Brain microvascular endothelial cell (primary cell): ENCODE data around the gene PTPRD.
"Not testable (repeated sequence)": the region's sequence is repeated elsewhere in the genome, so short reads cannot be mapped to it uniquely, and the experiment has no call there.

Experiments used
- DNase-seq: peaks from one replicate; pipeline ENCODE4 v3.0.0-alpha.2; 2020
- H3K27ac ChIP-seq: fragments of 250-450 bp; sonication (Bioruptor Pico); 2 replicates; pipeline ENCODE4 v1.5.1; 2020; ENCODE audit warnings: mild to moderate bottlenecking, moderate library complexity
- H3K27me3 ChIP-seq: fragments of 250-450 bp; sonication (Bioruptor Pico); replicated peaks from 2 replicates; pipeline ENCODE4 v1.5.1; 2020; ENCODE audit warnings: mild to moderate bottlenecking
- H3K36me3 ChIP-seq: fragments of 250-450 bp; sonication (Bioruptor Pico); replicated peaks from 2 replicates; pipeline ENCODE4 v1.5.1; 2020; ENCODE audit warnings: mild to moderate bottlenecking
- H3K4me3 ChIP-seq: 2 replicates; pipeline ENCODE4 v1.5.1; 2011; ENCODE audit warnings: low read depth, mild to moderate bottlenecking, control low read depth, low read length, moderate library complexity
- in situ Hi-C: cut with HindIII; loops from 2 replicates; pipeline ENCODE4 v1.10.0; 2017; ENCODE audit warnings: low sequenced_read_pairs, low pct_ligation_motif_present
- TF ChIP-seq, protein P1 (sequence below): IDR thresholded peaks from 2 replicates; pipeline ENCODE4 v1.5.1; 2011; ENCODE audit warnings: low read depth, mild to moderate bottlenecking, moderate library complexity, low read length, control low read depth, inconsistent platforms; ENCODE audit errors: missing control alignments

The PTPRD gene

DNA sequence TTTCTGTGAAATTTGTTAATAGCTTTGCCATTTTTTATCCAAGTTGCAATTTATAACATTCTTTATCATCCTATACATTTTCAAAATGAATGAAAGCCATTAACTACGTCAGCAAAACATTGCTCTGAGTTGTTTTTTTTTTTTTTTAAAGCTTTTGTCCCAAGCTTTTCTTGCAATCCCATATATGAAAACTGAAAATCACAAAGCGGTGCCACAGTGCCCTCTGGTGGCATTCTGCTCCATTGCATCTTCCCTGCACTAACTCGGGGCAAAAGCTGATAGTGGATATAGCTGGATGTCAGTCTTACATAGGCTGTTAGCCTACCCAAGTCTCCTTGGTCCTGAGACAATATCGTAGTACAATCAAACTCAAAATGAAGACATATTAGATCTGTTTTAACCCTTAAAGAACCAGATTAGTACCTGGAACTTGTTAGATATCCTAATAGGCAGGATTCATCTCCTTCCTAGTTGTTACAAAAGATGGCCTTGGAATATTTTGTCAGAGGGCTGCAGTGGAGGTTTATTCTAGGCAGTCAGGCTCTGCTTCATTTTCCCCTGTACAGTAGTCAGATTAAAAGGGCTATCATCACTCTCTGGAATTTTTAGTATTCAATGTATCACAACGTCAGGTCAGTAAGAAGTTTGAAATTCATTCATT, 669.9 kb downstream of the PTPRD start:
- DNase-seq = peak; percentile 80
- in situ Hi-C loops = no loop called here
- H3K27me3 ChIP-seq = no peaks in the 10 kb centered on the region
- H3K36me3 ChIP-seq = no peaks in the 10 kb centered on the region
- no peak overlapping the region for H3K4me3 ChIP-seq
- no peak overlapping the region for H3K27ac ChIP-seq
- TF ChIP-seq, protein P1, sequence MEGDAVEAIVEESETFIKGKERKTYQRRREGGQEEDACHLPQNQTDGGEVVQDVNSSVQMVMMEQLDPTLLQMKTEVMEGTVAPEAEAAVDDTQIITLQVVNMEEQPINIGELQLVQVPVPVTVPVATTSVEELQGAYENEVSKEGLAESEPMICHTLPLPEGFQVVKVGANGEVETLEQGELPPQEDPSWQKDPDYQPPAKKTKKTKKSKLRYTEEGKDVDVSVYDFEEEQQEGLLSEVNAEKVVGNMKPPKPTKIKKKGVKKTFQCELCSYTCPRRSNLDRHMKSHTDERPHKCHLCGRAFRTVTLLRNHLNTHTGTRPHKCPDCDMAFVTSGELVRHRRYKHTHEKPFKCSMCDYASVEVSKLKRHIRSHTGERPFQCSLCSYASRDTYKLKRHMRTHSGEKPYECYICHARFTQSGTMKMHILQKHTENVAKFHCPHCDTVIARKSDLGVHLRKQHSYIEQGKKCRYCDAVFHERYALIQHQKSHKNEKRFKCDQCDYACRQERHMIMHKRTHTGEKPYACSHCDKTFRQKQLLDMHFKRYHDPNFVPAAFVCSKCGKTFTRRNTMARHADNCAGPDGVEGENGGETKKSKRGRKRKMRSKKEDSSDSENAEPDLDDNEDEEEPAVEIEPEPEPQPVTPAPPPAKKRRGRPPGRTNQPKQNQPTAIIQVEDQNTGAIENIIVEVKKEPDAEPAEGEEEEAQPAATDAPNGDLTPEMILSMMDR = peak; percentile 93

DNA sequence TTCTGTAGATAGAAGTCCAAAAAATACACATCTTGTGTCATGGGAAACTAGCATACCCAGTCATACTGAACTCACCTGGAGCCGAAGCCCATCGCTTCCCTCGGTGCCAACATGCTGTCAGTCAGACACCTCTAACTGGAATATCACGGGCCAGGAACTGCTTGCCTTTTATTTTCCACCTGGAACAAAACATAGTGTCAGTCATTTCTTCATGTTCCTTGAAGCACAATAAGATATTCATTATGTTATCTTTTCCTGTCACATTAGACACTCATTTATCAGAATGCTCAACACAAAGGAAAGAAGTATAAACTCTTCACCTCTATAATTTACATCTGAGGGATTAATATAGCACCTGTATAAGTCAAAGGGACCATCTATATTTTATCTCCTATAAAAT, 674.4 kb downstream of the PTPRD start:
- Histone ChIP-seq H3K4me3 (no peak overlapping the region), H3K27ac (no peak overlapping the region), H3K36me3 (no peaks in the 10 kb centered on the region), H3K27me3 (no peaks in the 10 kb centered on the region)
- in situ Hi-C loops = no loop called here
- TF ChIP-seq, protein P1 = no peak
- DNase-seq = no peak

DNA sequence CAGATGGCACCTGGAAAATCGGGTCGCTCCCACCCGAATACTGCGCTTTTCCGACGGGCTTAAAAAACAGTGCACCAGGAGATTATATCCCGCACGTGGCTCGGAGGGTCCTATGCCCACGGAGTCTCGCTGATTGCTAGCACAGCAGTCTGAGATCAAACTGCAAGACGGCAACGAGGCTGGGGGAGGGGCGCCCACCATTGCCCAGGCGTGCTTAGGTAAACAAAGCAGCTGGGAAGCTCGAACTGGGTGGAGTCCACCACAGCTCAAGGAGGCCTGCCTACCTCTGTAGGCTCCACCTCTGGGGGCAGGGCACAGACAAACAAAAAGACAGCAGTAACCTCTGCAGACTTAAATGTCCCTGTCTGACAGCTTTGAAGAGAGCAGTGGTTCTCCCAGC, 681.3 kb downstream of the PTPRD start:
- H3K36me3 ChIP-seq, H3K4me3 ChIP-seq, in situ Hi-C loops, DNase-seq, H3K27me3 ChIP-seq, H3K27ac ChIP-seq: not testable (repeated sequence)

DNA sequence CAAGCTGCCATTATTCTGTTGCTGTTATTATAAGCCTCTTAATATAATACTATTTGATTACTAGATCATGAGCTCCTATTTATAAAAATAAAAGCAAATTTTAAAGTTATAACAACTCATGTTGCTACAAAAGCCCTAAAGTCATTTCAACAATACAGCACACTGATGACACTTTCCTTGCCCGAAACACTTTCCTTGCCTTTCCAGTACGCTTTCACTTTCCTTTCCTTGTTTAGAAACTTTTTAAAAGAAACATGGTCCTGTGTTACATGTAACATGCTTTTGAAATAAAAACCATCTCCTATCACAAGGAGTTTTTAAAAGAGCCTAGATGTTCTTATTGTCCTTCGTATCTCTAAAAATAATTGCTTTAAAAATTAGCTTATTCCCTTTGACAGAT, 688.4 kb downstream of the PTPRD start:
- in situ Hi-C loops = no loop called here
- no peak for DNase-seq
- TF ChIP-seq, protein P1 = no peak
- Histone ChIP-seq H3K36me3 (no peaks in the 10 kb centered on the region), H3K4me3 (no peak overlapping the region), H3K27ac (no peak overlapping the region), H3K27me3 (no peaks in the 10 kb centered on the region)

DNA sequence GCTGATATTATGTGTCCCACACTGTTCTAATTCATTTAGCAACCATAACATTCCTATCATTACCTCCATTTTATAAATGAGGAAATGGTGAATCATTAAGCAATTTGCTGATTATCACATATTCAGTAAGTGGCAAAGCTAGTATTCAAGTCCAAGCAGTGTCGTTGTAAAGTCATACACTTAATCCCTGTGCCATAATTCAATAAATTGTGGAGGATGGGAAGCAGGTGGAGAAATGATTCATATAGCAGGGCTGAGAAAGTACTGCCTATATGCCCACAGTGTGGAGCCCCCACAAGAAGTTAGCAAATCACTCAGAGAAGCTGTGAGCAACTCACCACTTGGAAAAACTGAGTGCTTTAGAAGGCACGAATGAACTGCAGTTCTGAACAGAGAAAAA, 691.0 kb downstream of the PTPRD start:
- in situ Hi-C loops = no loop called here
- H3K27me3 ChIP-seq = no peaks in the 10 kb centered on the region
- H3K36me3 ChIP-seq = no peaks in the 10 kb centered on the region
- H3K4me3 ChIP-seq = no peak overlapping the region
- no peak for DNase-seq
- H3K27ac ChIP-seq = no peak overlapping the region
- TF ChIP-seq, protein P1 = no peak

DNA sequence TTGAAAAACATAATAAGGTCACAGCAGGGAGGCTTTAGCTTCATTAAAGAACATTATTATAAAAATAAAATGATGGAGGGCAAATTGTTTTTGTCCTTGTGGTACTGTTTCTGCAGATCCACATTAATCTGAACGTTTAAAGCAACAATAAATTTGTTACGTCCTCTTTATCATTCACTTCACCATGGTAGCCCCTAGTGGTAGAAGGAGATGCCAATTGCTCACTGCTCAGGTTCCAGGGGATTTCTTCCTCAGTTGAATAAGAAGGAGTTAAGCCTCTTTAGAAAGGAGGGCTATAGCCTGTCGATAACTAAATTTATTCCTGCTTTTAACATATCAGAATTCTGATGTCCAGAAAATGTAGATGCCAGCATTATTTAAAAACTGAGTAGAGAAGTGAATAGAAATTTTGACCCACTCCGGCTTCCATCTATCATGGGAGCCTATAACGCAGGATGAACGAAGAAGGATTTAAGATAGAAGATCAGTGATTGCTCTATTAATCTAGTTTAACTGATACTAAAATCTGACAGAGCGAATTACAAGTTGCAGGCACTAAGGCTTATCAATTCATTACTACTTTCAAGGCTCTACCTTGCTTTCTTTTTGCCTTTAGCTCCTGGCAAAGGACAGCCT, 692.3 kb downstream of the PTPRD start:
- in situ Hi-C loops = no loop called here
- Histone ChIP-seq H3K27ac (no peak overlapping the region), H3K27me3 (no peaks in the 10 kb centered on the region), H3K36me3 (no peaks in the 10 kb centered on the region), H3K4me3 (no peak overlapping the region)
- DNase-seq = no peak
- TF ChIP-seq, protein P1 = peak; percentile 37
